SJSA1 (cell line): ENCODE results near the gene LNPEP. TPM values are rescaled to one million over a fixed set of nuclear protein-coding genes. Genes with fewer than 3 reads are reported as not detected.

Experiments used
- DNase-seq, 2 experiments: peaks; one replicate each; pipeline ENCODE4 v3.0.0-alpha.2; 2015 to 2020; ENCODE audit warnings: low spot score in 2 of 2, low read depth in 1 of 2
- H3K27ac ChIP-seq: fragments of 250-450 bp; sonication (Bioruptor Pico); 2 replicates; pipeline ENCODE4 v1.5.1; 2020; ENCODE audit warnings: mild to moderate bottlenecking, moderate library complexity
- H3K27me3 ChIP-seq: fragments of 250-450 bp; sonication (Bioruptor Pico); replicated peaks from 2 replicates; pipeline ENCODE4 v1.5.1; 2020; ENCODE audit warnings: mild to moderate bottlenecking, moderate library complexity
- H3K36me3 ChIP-seq: fragments of 250-450 bp; sonication (Bioruptor Pico); 2 replicates; pipeline ENCODE4 v1.5.1; 2020; ENCODE audit warnings: mild to moderate bottlenecking
- H3K4me1 ChIP-seq: fragments of 250-450 bp; sonication (Bioruptor Pico); replicated peaks from 2 replicates; pipeline ENCODE4 v1.6.1; 2021; ENCODE audit warnings: mild to moderate bottlenecking
- H3K4me3 ChIP-seq: fragments of 250-450 bp; sonication (Bioruptor Pico); 2 replicates; pipeline ENCODE4 v1.5.1; 2020; ENCODE audit warnings: mild to moderate bottlenecking
- H3K9me3 ChIP-seq: fragments of 250-450 bp; sonication (Bioruptor Pico); replicated peaks from 2 replicates; pipeline ENCODE4 v1.5.1; 2020; ENCODE audit warnings: mild to moderate bottlenecking
- total RNA-seq: library from RNA; depleted of rRNA; stranded (reverse); fragments of >200 nt; shearing (Covaris generic); gene quantifications from 2 replicates; pipeline ENCODE4 v1.2.3, GENCODE V29; 2014; rRNA removed

Gene LNPEP
- 16.0 and 23.7 TPM in 2 replicates for total RNA-seq

DNA sequence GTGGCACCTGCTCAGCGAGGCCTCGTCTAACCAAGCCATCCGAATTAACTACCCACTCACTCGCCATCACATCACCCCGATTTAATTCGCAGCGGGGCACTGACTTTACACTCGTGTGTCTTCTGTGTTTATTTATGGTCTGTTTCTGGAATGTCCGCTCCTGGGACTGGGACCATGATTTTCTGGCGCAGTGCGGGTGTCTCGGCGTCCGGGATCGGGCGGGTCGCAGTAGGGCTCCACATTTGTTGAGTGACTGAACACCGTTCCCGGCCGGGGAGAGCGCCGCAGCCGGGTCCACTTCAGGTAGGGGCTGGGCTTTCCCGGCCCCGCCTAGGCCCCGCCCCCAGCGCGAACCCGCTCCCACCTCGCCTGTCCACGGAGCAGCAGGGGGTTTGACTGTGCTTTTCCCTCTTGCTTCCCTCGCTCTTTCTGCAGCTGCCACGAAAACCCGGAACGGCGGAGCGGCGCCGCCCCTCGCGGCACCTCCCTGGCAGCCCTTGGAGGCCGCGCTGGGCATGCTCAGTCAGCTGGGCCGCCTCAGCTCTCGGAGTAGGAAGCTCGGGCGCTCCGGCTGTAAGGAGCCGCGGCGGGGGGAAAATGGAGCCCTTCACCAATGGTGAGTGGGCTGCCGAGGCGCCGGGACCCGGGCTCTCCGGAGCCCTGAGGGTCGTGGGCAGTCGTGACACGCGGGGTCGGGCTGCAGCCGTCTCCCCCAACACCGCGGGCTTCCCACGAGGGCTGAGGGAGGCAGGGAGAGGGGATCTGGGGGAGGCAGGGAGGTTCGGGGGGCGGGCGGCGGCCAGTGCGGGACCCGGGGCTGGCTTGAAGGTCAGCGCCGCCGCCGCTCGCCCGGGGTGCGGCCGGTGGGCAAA, at the start of gene LNPEP:
LNPEP (plus strand) TSS at position 522 of the 872 bp plus-strand sequence; CDS start at position 598, 76 bp downstream.
- H3K4me1 ChIP-seq = peaks cover 20% of the 10 kb centered on the region

DNA sequence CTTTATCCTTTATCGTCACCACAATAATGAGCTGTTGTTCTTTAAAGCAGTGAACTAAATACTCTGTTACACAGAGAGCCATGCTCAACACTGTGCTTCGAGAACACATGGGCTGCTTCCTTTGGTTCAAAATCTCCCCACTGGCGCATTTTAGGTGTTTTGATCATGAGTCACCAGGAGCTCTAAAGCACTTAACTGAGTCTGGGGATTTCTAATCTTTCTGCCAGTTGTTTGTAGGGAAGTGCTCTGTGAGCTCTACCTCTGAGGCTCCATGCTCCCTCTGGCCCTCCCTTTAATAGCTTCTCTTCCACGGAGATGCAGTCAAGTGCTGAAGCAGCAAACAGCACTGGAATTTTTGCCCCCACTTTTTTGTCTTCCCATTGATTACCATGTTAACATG, 42.5 kb upstream of the LNPEP start:
- H3K27me3 ChIP-seq = no peaks in the 10 kb centered on the region
- H3K36me3 ChIP-seq = peaks cover 12% of the 10 kb centered on the region; the same call in 1 of the 2 replicates
- peak; percentile 61 to 68 for DNase-seq
- peaks cover 12% of the 10 kb centered on the region for H3K4me1 ChIP-seq
- no peak overlapping the region for H3K4me3 ChIP-seq
- no peaks in the 10 kb centered on the region for H3K9me3 ChIP-seq
- H3K27ac ChIP-seq = no peak overlapping the region

More for the DNA sequence above, at the start of gene LNPEP:
- Histone ChIP-seq H3K27ac (peak within 1 kb of the TSS; percentile 90), H3K27me3 (no peaks in the 10 kb centered on the region), H3K36me3 (no peaks in the 10 kb centered on the region), H3K9me3 (no peaks in the 10 kb centered on the region), H3K4me3 (peak within 1 kb of the TSS; percentile 62)
- DNase-seq = peak; percentile 95 to 97

DNA sequence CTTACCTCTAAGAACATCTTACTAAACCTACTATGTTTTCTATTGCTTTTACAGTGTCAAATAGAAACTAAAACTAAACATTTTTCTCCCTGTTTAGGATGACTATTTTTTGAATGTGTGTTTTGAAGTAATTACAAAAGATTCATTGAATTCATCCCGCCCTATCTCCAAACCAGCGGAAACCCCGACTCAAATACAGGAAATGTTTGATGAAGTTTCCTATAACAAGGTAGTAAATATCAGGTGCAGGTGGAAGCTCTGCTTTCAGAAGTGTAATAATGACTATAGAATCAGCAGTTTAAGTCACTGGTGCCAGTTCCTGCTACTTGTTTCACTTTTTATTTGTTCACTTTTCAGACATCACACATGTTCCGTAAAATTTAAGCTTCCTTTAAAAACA, 39.6 kb upstream of the LNPEP start:
- Histone ChIP-seq H3K4me3 (no peak overlapping the region), H3K27ac (no peak overlapping the region), H3K36me3 (peaks cover 8% of the 10 kb centered on the region; the same call in 1 of the 2 replicates), H3K27me3 (no peaks in the 10 kb centered on the region), H3K4me1 (peaks cover 12% of the 10 kb centered on the region), H3K9me3 (no peaks in the 10 kb centered on the region)
- DNase-seq = no peak

DNA sequence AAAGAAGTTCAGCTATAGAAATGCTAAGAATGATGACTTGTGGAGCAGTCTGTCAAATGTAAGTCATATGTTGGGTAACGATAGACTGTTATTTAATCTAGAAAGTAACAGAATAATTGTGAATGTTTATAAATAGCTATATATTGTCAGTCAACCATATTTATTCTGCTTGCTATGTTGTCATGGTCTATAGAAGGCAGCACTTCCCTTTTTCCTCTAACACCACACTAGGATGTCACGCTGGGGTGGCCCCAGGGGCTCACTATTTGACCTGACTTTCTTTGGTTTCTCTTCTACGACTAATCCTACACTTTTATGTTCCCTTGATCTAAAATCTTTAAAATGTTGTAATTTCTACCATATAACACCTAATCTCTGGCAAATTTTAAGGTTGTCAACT, 39.1 kb upstream of the LNPEP start:
- H3K27ac ChIP-seq = no peak overlapping the region
- peaks cover 11% of the 10 kb centered on the region; the same call in 1 of the 2 replicates for H3K36me3 ChIP-seq
- no peak for DNase-seq
- H3K27me3 ChIP-seq = no peaks in the 10 kb centered on the region
- no peaks in the 10 kb centered on the region for H3K9me3 ChIP-seq
- H3K4me3 ChIP-seq = no peak overlapping the region
- H3K4me1 ChIP-seq = peaks cover 12% of the 10 kb centered on the region

DNA sequence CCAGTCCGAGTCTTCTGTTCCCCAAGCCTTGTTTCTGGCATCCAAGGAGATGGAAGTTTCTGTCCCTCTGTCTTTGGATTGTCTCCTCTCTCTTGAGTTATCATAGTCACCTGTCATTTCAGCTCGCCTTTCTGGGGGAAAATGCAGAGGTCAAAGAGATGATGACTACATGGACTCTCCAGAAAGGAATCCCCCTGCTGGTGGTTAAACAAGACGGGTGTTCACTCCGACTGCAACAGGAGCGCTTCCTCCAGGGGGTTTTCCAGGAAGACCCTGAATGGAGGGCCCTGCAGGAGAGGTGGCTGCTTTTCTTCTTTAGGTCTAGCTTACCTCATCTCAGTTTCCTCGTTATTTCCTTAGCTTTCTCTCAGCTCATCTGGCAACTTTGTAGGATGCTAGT, 34.5 kb upstream of the LNPEP start:
- DNase-seq = no peak

DNA sequence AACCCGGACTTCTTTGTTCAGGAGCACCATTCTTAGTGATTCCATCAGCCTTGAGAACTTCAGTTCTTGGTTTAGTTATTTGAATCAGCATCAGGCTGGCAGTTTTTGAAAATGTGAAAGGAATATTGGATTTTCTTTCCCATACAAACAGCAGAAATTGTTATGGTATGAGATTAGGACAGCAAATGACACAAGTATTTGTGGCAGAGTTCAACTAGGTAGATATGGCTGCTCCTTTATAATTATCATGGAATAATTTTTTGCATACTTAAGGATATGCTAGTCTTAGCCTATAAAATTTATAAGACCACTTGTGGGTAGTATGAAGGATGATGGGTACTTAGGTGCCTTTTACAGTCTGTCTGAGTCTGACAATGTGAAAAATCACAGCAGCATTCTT, 34.0 kb upstream of the LNPEP start:
- DNase-seq = no peak
- H3K4me1 ChIP-seq = no peaks in the 10 kb centered on the region
- H3K27me3 ChIP-seq = no peaks in the 10 kb centered on the region
- 0 out of 2 replicates have a peak, but pooled peaks cover 3% of the 10 kb centered on the region for H3K9me3 ChIP-seq
- peaks cover 19% of the 10 kb centered on the region; the same call in 1 of the 2 replicates for H3K36me3 ChIP-seq
- no peak overlapping the region for H3K4me3 ChIP-seq
- no peak overlapping the region for H3K27ac ChIP-seq

More for the DNA sequence above, 34.5 kb upstream of the LNPEP start:
- H3K27me3 ChIP-seq = no peaks in the 10 kb centered on the region
- H3K36me3 ChIP-seq = peaks cover 19% of the 10 kb centered on the region; the same call in 1 of the 2 replicates
- H3K4me1 ChIP-seq = no peaks in the 10 kb centered on the region
- H3K27ac ChIP-seq = no peak overlapping the region
- 0 out of 2 replicates have a peak, but pooled peaks cover 3% of the 10 kb centered on the region for H3K9me3 ChIP-seq
- no peak overlapping the region for H3K4me3 ChIP-seq

DNA sequence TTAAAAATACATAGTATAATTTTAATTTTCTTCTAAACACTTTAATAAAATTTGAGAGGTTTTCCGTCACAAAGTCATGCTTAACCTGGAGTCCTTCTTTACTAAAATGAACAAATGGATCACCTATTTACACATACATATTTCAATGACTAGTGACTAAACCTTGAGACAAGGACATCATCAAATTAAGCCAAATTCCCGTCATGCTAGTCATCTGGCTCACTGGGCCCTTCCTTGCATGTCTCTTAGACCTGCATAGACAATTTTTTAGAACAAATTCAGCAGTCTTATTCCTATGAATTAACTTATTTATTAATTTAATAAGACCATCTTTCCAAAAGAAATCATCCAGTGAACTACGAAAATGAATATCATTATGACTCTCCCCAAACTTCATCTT, 33.0 kb upstream of the LNPEP start:
- no peaks in the 10 kb centered on the region for H3K27me3 ChIP-seq

DNA sequence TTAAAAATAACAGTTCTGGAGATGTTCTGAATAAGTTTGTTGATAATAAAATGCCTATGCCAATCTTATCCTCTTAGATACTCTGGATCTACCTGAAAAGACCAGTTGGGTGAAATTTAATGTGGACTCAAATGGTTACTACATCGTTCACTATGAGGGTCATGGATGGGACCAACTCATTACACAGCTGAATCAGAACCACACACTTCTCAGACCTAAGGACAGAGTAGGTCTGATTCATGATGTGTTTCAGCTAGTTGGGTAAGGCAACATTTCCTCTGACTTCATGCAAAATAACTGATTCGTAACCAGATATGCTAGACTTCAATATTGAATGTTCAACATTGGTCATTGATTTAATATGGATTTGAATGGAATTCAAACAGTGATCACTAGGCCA, 32.6 kb upstream of the LNPEP start:
- H3K27ac ChIP-seq = no peak overlapping the region
- H3K36me3 ChIP-seq = peaks cover 19% of the 10 kb centered on the region; the same call in 1 of the 2 replicates
- no peak for DNase-seq
- H3K9me3 ChIP-seq = 0 out of 2 replicates have a peak, but pooled peaks cover 3% of the 10 kb centered on the region
- H3K4me3 ChIP-seq = no peak overlapping the region
- no peaks in the 10 kb centered on the region for H3K27me3 ChIP-seq
- H3K4me1 ChIP-seq = no peaks in the 10 kb centered on the region

More for the DNA sequence above, 33.0 kb upstream of the LNPEP start:
- Histone ChIP-seq H3K36me3 (peaks cover 19% of the 10 kb centered on the region; the same call in 1 of the 2 replicates), H3K9me3 (0 out of 2 replicates have a peak, but pooled peaks cover 3% of the 10 kb centered on the region), H3K27ac (no peak overlapping the region), H3K4me3 (no peak overlapping the region), H3K4me1 (no peaks in the 10 kb centered on the region)
- DNase-seq = no peak

DNA sequence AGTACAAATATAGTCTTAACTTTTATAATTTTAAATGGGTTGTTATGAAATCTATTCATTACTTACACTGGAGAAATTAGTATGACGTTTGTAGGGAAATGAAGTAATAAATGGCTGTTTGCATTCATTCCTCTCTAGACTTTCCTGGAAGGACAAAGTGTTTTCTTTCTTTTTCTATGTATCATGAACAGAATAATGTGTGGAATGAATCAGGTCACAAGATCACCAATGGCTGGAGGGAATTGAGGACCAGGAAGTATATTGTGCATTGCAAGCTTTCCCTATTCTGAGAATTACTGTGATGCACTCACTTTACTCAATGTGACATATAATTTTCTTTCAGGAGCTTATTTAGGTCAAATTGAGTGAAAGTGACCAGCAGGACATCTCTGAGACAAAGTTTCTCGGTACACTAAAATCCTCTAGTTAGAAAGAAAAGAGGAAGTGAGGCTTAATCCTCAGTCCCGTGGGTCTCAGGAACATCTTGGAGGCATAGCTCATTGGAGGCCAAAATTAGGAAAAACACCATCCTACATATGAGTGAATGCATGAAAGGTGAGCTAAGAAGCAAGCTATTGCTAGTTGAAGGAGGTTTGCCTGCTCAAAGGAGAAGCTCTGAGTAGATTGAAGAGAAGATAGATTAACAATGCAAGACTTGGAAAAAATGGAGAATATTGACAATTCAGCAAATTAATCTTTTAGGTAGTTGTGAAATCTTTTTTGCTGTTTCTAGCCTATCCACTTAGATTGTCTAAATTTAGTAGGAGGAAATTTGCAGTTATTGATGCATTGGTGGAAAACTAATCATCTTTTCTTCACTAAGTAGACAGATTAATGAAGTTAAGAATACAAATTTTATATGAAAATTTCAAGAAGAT, 31.6 kb upstream of the LNPEP start:
- Histone ChIP-seq H3K4me3 (no peak overlapping the region), H3K27me3 (no peaks in the 10 kb centered on the region), H3K36me3 (peaks cover 19% of the 10 kb centered on the region; the same call in 1 of the 2 replicates), H3K27ac (no peak overlapping the region), H3K9me3 (0 out of 2 replicates have a peak, but pooled peaks cover 3% of the 10 kb centered on the region), H3K4me1 (no peaks in the 10 kb centered on the region)
- no peak for DNase-seq

DNA sequence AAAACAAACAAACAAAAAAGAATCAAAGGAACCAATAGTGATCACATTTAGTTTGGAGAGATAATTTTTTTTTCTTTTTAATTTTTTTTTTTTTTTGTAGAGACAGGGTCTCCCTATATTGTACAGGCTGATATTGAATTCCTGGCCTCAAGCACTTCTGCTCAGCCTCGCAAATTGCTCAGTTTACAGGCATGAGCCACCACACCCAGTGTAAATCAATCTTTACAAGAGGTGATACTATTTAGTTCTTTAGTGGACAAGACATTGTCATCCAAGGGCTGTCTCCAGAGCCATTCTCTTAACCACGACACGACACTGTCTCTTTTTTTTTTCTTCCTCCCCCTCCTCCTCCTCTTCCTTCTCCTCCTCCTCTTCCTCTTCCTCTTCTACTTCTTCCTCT, 30.0 kb upstream of the LNPEP start:
- no peak for DNase-seq
- H3K4me1 ChIP-seq = no peaks in the 10 kb centered on the region; the same call in 1 of the 2 replicates
- H3K9me3 ChIP-seq = 0 out of 2 replicates have a peak, but pooled peaks cover 3% of the 10 kb centered on the region
- H3K4me3 ChIP-seq = no peak overlapping the region
- no peak overlapping the region for H3K27ac ChIP-seq
- peaks cover 19% of the 10 kb centered on the region; the same call in 1 of the 2 replicates for H3K36me3 ChIP-seq
- no peaks in the 10 kb centered on the region for H3K27me3 ChIP-seq

DNA sequence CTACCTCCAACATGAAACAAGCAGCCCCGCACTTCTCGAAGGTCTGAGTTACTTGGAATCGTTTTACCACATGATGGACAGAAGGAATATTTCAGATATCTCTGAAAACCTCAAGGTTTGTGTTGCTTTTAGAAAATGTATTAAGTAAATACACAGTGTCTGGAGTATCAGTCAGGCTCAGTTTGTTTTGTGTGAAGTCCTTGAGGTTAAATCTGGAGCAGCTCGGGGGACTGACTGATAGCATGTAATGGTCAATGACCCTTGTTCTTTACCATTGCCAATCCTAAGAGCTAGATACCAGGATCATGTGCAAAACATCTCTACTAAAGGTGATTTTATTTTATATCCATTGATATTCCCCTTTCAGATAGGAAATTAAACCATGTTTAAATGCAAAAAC, 26.9 kb upstream of the LNPEP start:
- no peak overlapping the region for H3K27ac ChIP-seq
- H3K9me3 ChIP-seq = no peaks in the 10 kb centered on the region
- no peak for DNase-seq
- 0 out of 2 replicates have a peak, but pooled peaks cover 7% of the 10 kb centered on the region for H3K36me3 ChIP-seq
- H3K4me1 ChIP-seq = no peaks in the 10 kb centered on the region; the same call in 1 of the 2 replicates
- no peaks in the 10 kb centered on the region for H3K27me3 ChIP-seq
- no peak overlapping the region for H3K4me3 ChIP-seq

DNA sequence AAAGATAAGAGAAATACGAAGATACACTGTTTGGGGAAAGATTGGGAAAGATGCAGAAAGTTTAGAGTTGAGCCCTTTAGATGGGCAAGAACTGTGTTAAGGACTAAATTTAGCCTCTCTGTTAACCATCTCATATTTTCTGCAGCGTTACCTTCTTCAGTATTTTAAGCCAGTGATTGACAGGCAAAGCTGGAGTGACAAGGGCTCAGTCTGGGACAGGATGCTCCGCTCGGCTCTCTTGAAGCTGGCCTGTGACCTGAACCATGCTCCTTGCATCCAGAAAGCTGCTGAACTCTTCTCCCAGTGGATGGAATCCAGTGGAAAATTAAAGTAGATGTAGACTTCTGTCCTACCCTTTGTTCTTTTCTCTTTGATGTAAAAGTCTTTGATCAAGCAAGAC, 26.4 kb upstream of the LNPEP start:
- Histone ChIP-seq H3K4me3 (no peak overlapping the region), H3K9me3 (no peaks in the 10 kb centered on the region), H3K27me3 (no peaks in the 10 kb centered on the region), H3K4me1 (no peaks in the 10 kb centered on the region; the same call in 1 of the 2 replicates), H3K36me3 (0 out of 2 replicates have a peak, but pooled peaks cover 3% of the 10 kb centered on the region), H3K27ac (no peak overlapping the region)
- DNase-seq = no peak

DNA sequence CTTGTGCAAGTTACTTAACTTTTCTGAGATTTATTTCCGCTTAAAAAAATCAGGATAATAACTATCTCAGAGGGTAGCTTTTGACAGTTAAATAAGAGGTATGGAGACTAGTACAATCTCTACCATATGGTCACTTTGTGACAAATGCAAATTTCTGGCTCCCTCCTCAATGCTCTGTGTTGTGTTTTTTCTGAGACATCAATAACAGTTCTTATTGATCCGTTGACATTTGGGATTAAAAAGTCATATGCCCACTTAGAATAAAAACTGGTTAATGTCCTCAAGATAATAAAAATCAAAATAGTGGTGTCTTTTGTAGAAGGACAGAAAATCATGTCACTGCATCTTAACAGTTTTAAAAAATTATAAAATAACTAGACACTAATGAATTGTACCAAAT, 24.7 kb upstream of the LNPEP start:
- no peak overlapping the region for H3K27ac ChIP-seq
- no peaks in the 10 kb centered on the region; the same call in 1 of the 2 replicates for H3K4me1 ChIP-seq
- no peaks in the 10 kb centered on the region for H3K27me3 ChIP-seq
- H3K4me3 ChIP-seq = no peak overlapping the region
- DNase-seq = no peak
- H3K36me3 ChIP-seq = no peaks in the 10 kb centered on the region
- H3K9me3 ChIP-seq = no peaks in the 10 kb centered on the region
